Progenitor cell of endocrine pancreas (in vitro differentiated cells): Measurements from ENCODE around the gene TPP1. TPM values are rescaled to one million over a fixed set of nuclear protein-coding genes. Genes with fewer than 3 reads are reported as not detected.
A peak's percentile ranks its signal among the peaks of the same experiment; 100 is the strongest.

Experiments
- DNase-seq: peaks from one replicate; pipeline ENCODE4 v3.0.0; 2021; ENCODE audit warnings: low spot score; ENCODE audit not compliant: unreplicated experiment
- H3K27ac Mint-ChIP-seq: 2 replicates; pipeline ENCODE4 v1.8.0; 2021; ENCODE audit warnings: mild to moderate bottlenecking, moderate library complexity, mixed read lengths
- H3K27me3 Mint-ChIP-seq: 2 replicates; pipeline ENCODE4 v1.8.0; 2021; ENCODE audit warnings: mixed read lengths
- H3K36me3 Mint-ChIP-seq: 2 replicates; pipeline ENCODE4 v1.8.0; 2022; ENCODE audit warnings: mixed read lengths; ENCODE audit not compliant: insufficient read depth
- H3K4me1 Mint-ChIP-seq: 2 replicates; pipeline ENCODE4 v1.8.0; 2021; ENCODE audit warnings: low read depth, mixed read lengths
- H3K4me3 Mint-ChIP-seq: 2 replicates; pipeline ENCODE4 v1.8.0; 2021; ENCODE audit warnings: low read depth, mild to moderate bottlenecking, moderate library complexity, mixed read lengths
- H3K9me3 Mint-ChIP-seq: 2 replicates; pipeline ENCODE4 v1.8.0; 2021; ENCODE audit warnings: low read depth, mixed read lengths
- total RNA-seq: library from RNA; stranded (reverse); gene quantifications from 2 replicates; pipeline ENCODE4 v1.2.1, GENCODE V29; 2021
- TF ChIP-seq, protein P1 (sequence below): fragments of 200-600 bp; sonication (generic); IDR thresholded peaks from one replicate; pipeline ENCODE4 v1.5.0; 2021; ENCODE audit warnings: antibody characterized with exemption, mild to moderate bottlenecking; ENCODE audit not compliant: unreplicated experiment

The TPP1 gene
- total RNA-seq, 1 donor from 2014 or later = 59.9 TPM

DNA sequence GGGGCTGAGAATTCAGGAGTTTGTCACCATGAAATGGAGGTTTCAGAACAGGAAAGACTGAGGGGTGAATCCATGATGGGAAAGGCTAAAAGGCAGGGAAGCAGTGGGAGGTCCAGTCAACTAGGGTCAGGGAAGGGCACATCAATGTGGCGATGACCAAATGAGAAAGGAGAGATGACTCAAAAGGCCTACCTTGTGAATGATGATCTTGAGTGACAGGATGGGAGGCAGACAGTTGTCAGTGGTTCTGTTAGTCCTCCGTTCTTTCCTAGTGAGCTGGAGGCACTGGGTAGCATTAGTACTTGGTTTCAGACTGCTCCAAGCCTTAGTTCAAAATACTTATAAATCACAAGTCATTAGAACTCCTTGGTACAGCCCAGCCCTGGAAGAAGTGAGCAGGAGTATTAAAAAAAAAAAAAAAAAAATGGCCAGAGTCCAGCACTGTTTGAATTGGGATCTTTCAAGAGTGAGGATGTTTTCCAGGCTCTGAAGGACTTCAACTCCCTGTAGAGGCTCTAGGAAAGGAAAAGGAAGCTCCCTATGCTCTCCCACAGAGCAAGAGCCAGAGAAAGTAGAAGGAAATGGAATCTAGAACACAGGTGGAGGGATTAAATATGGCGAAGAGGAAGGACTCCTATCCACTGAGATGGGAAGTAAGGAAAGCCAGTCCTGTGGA is 44.7 kb upstream of the TPP1 start:
- H3K36me3 Mint-ChIP-seq = no peaks in the 10 kb centered on the region
- TF ChIP-seq, protein P1, sequence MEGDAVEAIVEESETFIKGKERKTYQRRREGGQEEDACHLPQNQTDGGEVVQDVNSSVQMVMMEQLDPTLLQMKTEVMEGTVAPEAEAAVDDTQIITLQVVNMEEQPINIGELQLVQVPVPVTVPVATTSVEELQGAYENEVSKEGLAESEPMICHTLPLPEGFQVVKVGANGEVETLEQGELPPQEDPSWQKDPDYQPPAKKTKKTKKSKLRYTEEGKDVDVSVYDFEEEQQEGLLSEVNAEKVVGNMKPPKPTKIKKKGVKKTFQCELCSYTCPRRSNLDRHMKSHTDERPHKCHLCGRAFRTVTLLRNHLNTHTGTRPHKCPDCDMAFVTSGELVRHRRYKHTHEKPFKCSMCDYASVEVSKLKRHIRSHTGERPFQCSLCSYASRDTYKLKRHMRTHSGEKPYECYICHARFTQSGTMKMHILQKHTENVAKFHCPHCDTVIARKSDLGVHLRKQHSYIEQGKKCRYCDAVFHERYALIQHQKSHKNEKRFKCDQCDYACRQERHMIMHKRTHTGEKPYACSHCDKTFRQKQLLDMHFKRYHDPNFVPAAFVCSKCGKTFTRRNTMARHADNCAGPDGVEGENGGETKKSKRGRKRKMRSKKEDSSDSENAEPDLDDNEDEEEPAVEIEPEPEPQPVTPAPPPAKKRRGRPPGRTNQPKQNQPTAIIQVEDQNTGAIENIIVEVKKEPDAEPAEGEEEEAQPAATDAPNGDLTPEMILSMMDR = no peak
- H3K9me3 Mint-ChIP-seq = no peaks in the 10 kb centered on the region
- H3K27me3 Mint-ChIP-seq = peaks cover 11% of the 10 kb centered on the region
- peaks cover 4% of the 10 kb centered on the region for H3K4me1 Mint-ChIP-seq
- DNase-seq = no peak
- H3K4me3 Mint-ChIP-seq = no peak overlapping the region
- no peak overlapping the region for H3K27ac Mint-ChIP-seq

DNA sequence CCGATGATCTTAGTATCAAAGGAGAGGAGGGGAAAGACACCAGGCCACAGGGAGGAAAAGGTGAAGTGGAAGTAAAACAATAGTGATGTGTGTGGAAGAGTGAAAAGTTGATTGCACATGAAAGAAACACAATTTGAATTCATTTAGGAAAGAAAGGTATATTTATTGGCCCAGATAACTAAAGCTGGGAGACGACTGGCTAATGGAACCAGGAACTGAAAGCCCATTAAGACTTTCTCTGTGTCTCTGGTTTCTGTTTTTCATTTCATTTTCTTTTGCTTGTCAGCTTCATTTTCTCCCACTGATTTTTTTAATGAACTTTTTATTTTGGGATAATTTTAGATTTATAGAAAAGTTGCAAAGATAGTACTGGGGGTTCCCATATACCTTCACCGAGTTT is 41.5 kb upstream of the TPP1 start:
- no peaks in the 10 kb centered on the region for H3K36me3 Mint-ChIP-seq
- H3K4me3 Mint-ChIP-seq = no peak overlapping the region
- TF ChIP-seq, protein P1 = no peak
- no peak for DNase-seq
- H3K27ac Mint-ChIP-seq = no peak overlapping the region
- peaks cover 4% of the 10 kb centered on the region for H3K4me1 Mint-ChIP-seq
- peaks cover 23% of the 10 kb centered on the region for H3K27me3 Mint-ChIP-seq
- no peaks in the 10 kb centered on the region for H3K9me3 Mint-ChIP-seq

DNA sequence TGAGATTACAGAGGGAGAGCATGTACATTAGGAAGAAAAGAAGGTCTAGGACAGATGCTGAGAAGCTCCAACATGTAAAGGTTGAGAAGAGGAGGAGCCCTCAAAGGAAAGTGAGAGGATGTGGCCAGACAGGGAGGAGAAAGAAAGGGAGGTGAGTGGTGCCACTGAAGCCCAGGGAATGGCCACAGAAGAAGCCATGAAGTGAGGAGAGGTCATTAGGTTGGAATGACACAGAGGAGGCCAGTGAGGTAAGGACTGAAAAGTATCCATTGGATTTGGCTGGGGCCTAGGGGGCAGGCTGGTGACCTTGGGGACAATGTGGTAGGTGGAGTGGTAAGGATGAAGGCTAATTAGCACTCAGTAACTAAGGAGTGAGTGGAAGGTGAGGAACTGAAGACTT is 39.4 kb upstream of the TPP1 start:
- TF ChIP-seq, protein P1 = no peak
- Mint-ChIP-seq H3K27me3 (peaks cover 21% of the 10 kb centered on the region), H3K4me3 (no peak overlapping the region), H3K27ac (no peak overlapping the region), H3K36me3 (no peaks in the 10 kb centered on the region), H3K4me1 (peaks cover 4% of the 10 kb centered on the region), H3K9me3 (no peaks in the 10 kb centered on the region)
- DNase-seq = no peak

GRCh38 chr11:6657346-6657745 is 38.1 kb upstream of the TPP1 start:
- Mint-ChIP-seq H3K36me3 (no peaks in the 10 kb centered on the region), H3K4me3 (peak overlapping the region; percentile 74), H3K27ac (no peak overlapping the region), H3K9me3 (no peaks in the 10 kb centered on the region), H3K27me3 (peaks cover 11% of the 10 kb centered on the region), H3K4me1 (no peaks in the 10 kb centered on the region)
- DNase-seq = no peak
- TF ChIP-seq, protein P1 = no peak

DNA sequence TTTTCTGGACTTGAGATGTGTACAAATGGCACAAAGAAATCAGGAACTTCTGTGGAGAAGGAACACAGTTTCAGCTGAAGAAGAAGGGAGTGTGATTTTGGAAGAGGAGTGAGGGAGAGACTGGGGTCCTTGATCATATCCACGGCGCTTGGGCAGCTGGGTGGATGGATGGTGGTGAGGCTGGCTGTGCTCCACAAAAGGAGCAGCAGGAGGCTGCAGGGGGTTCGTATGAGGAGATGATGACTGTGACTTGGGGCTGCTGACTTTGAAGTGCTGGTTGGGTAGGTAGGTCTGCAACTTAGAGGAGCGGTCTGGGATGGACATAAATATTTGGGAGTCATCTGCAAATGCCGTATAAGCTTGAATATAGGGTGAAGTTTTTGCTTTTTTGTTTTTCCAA is 37.7 kb upstream of the TPP1 start:
- Mint-ChIP-seq H3K27ac (no peak overlapping the region), H3K27me3 (peaks cover 11% of the 10 kb centered on the region), H3K36me3 (no peaks in the 10 kb centered on the region), H3K9me3 (no peaks in the 10 kb centered on the region), H3K4me3 (peak overlapping the region; percentile 74), H3K4me1 (no peaks in the 10 kb centered on the region)
- DNase-seq = no peak
- TF ChIP-seq, protein P1 = no peak
